HEK293T (cell line): ENCODE measurements around the gene TNS3.

Experiments
- ARNT ChIP-seq: fragments of 450-650 bp; IDR thresholded peaks from 2 replicates; pipeline ENCODE4 v1.6.1; 2017; ENCODE audit warnings: mild to moderate bottlenecking
- BHLHE40 ChIP-seq: fragments of 450-650 bp; IDR thresholded peaks from 2 replicates; pipeline ENCODE4 v1.6.1; 2016; ENCODE audit warnings: mild to moderate bottlenecking, moderate library complexity, borderline replicate concordance
- ELF4 ChIP-seq: fragments of 450-650 bp; IDR thresholded peaks from 2 replicates; pipeline ENCODE4 v1.6.1; 2017; ENCODE audit warnings: antibody characterized with exemption
- FOXA1 ChIP-seq: fragments of 450-650 bp; IDR thresholded peaks from 2 replicates; pipeline ENCODE4 v1.6.1; 2016; ENCODE audit warnings: mild to moderate bottlenecking
- FOXK2 ChIP-seq: fragments of 450-650 bp; IDR thresholded peaks from 2 replicates; pipeline ENCODE4 v1.6.1; 2016; ENCODE audit warnings: mild to moderate bottlenecking
- L3MBTL2 ChIP-seq: fragments of 450-650 bp; conservative IDR thresholded peaks from 2 replicates; pipeline ENCODE4 v1.6.1; 2016; ENCODE audit warnings: mild to moderate bottlenecking
- LEF1 ChIP-seq: fragments of 450-650 bp; IDR thresholded peaks from 2 replicates; pipeline ENCODE4 v1.6.1; 2017; ENCODE audit warnings: mild to moderate bottlenecking, borderline replicate concordance
- NFRKB ChIP-seq: fragments of 450-650 bp; IDR thresholded peaks from 2 replicates; pipeline ENCODE4 v1.6.1; 2016; ENCODE audit warnings: mild to moderate bottlenecking, moderate library complexity
- SP1 ChIP-seq: fragments of 450-650 bp; IDR thresholded peaks from 2 replicates; pipeline ENCODE4 v1.6.1; 2017
- ZNF384 ChIP-seq: fragments of 450-650 bp; IDR thresholded peaks from 2 replicates; pipeline ENCODE4 v1.6.1; 2016

GRCh38 chr7:47511699-47512370, 70.1 kb downstream of the TNS3 start:
- TF ChIP-seq L3MBTL2: no peak
- no peak for TF ChIP-seq BHLHE40
- no peak for TF ChIP-seq ELF4
- no peak for TF ChIP-seq FOXA1
- TF ChIP-seq ZNF384: no peak
- TF ChIP-seq NFRKB: no peak
- TF ChIP-seq SP1: no peak
- TF ChIP-seq FOXK2: no peak
- TF ChIP-seq ARNT: no peak
- TF ChIP-seq LEF1: no peak
